GM12801 (cell line): ENCODE data around the gene NOC3L.

Experiments
- TF ChIP-seq, protein P1 (sequence below): IDR thresholded peaks from one replicate; pipeline ENCODE4 v1.5.1; 2011; ENCODE audit warnings: control low read depth; ENCODE audit not compliant: insufficient read length; ENCODE audit errors: extremely low read depth

Gene NOC3L

DNA sequence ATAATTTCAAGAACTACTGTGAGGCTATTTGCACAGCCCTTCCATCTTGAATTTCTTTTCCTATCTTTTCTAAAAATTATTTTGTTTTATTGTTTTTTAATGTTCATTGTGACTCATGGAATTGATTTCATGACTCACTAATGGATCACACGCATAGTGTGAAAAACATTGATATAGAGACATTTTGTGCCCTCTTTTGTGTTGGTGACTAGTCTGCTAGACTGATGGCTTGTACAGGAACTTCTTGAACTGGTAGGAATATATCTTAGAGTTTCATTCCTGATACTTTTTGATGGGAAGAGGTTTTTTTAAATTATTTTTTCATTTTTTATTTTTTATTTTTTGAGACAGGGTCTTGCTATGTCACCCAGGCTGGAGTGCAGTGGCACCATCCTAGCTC, 12.6 kb upstream of the NOC3L start:
- TF ChIP-seq, protein P1, sequence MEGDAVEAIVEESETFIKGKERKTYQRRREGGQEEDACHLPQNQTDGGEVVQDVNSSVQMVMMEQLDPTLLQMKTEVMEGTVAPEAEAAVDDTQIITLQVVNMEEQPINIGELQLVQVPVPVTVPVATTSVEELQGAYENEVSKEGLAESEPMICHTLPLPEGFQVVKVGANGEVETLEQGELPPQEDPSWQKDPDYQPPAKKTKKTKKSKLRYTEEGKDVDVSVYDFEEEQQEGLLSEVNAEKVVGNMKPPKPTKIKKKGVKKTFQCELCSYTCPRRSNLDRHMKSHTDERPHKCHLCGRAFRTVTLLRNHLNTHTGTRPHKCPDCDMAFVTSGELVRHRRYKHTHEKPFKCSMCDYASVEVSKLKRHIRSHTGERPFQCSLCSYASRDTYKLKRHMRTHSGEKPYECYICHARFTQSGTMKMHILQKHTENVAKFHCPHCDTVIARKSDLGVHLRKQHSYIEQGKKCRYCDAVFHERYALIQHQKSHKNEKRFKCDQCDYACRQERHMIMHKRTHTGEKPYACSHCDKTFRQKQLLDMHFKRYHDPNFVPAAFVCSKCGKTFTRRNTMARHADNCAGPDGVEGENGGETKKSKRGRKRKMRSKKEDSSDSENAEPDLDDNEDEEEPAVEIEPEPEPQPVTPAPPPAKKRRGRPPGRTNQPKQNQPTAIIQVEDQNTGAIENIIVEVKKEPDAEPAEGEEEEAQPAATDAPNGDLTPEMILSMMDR, result no peak

DNA sequence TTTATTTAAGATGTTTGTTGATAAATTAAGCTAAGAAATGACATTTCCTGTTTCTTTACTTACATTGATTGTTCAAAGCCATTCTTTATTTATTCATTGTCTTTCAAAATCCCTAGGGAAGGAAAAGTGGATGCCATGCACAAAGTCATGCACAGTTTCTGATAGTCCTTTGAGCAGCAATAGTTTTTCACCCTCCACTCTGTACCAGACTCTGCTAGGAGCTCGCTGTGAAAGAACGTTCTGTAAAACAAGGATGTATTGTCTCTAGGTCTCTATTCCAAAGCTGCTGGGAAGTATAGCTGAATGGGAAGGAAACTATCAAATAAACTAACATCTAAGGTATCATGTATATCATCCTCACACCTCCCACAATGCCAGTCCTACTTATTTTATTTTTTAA, 7.8 kb upstream of the NOC3L start:
- TF ChIP-seq, protein P1, result no peak

GRCh38 chr10:94366382-94366781, 3.6 kb upstream of the NOC3L start:
- TF ChIP-seq, protein P1, result no peak

DNA sequence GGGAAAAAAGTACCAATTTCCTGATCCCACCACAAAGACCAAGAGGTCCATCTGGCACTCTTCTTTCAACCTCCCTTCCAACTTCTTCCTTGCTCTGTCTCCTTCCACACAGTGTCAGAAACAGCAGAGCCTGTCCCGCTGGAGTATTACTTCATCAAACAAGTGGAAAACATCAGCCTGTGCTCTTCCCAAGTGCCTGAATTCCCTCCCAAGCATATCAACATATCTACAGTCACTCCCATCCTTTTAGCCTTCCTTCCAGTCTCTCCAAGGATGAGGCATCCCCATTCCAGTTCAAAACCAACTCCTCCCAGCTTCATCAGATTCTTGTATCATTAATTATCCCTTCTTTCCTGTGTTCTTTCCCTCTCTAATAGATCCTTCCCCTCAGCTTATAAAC, 1.7 kb upstream of the NOC3L start:
- TF ChIP-seq, protein P1, result no peak

DNA sequence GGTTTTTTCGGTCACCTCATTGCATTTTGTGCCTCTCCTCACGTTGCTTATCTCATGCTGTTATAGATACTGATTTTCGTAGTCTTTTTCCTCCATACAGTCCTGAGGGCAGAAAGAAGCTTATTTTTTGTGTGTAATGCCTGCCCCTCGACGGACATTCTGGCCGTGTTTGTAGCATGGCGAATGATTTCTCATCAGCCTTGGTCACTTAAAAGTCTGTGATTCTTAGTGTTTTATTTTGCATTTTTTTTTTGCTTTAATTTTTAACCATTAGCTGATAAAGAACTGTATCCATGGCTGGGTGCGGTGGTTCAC, 469 bp upstream of the NOC3L start:
- TF ChIP-seq, protein P1, result no peak

- TF ChIP-seq, protein P1, result no peak
These were observed 1.5 kb downstream of the NOC3L start for GRCh38 chr10:94361171-94361794.

DNA sequence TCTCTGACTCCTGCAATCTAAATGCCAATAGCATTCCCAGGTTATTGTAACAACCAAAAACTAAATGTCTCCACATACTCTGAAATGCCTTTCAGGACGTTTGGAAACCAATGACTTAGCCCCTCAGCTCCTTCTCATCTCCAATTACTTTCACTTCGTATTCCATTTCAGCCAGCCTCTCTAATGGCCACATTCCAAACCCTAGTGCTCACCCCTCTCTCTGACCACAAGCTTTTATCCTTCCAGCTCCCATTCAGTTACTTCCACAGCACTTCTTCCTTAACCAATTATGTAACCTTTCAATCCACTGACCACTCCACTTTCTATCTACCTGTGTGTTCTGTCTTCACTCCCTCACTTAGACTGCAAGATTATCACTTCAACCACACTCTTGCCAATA, 4.3 kb downstream of the NOC3L start:
- TF ChIP-seq, protein P1, result no peak
